ENCODE data around the gene SAMD11. TPM values are rescaled to one million over a fixed set of nuclear protein-coding genes. Genes with fewer than 3 reads are reported as not detected.
"Not testable (repeated sequence)": the region's sequence is repeated elsewhere in the genome, so short reads cannot be mapped to it uniquely, and the experiment has no call there.

Gene SAMD11
- total RNA-seq, 1 donor from 2014 or later = not detected

DNA sequence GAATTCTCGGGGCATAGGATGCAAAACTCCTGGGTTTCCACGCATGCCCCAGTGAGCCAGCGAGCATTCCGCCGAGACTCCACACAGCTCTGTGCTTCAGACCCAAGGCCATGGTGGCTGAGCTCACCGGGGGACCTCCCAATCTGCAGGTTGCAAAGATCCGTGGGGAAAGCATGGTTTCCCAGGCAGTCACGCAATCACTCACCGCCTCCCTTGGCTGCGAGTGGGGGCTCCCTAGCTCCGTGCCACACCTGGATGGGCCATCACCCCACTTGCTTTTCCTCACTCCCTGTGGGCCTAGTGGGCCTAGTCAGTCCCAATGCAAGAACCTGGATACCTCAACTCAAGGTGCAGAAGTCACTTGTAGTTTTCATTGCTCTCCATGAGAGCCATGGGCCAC is 37.0 kb upstream of the SAMD11 start:
- CTCF ChIA-PET = no interaction called here
- intact Hi-C loops (cut with micrococcal nuclease) = no loop called here
- Mint-ChIP-seq H3K4me1 (no peaks in the 10 kb centered on the region), H3K36me3 (ENCODE audit: low read depth) (no peaks in the 10 kb centered on the region), H3K27ac (no peak overlapping the region), H3K27me3 (peaks cover 57% of the 10 kb centered on the region), H3K4me3 (no peak overlapping the region), H3K9me3 (no peaks in the 10 kb centered on the region)
- DNase-seq (no peak), ATAC-seq (ENCODE audit: low read depth) (no peak)
- TF ChIP-seq, protein P1, sequence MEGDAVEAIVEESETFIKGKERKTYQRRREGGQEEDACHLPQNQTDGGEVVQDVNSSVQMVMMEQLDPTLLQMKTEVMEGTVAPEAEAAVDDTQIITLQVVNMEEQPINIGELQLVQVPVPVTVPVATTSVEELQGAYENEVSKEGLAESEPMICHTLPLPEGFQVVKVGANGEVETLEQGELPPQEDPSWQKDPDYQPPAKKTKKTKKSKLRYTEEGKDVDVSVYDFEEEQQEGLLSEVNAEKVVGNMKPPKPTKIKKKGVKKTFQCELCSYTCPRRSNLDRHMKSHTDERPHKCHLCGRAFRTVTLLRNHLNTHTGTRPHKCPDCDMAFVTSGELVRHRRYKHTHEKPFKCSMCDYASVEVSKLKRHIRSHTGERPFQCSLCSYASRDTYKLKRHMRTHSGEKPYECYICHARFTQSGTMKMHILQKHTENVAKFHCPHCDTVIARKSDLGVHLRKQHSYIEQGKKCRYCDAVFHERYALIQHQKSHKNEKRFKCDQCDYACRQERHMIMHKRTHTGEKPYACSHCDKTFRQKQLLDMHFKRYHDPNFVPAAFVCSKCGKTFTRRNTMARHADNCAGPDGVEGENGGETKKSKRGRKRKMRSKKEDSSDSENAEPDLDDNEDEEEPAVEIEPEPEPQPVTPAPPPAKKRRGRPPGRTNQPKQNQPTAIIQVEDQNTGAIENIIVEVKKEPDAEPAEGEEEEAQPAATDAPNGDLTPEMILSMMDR (IDR thresholded peaks at IDR 0.05) = no peak
- POLR2A ChIA-PET = no interaction called here

DNA sequence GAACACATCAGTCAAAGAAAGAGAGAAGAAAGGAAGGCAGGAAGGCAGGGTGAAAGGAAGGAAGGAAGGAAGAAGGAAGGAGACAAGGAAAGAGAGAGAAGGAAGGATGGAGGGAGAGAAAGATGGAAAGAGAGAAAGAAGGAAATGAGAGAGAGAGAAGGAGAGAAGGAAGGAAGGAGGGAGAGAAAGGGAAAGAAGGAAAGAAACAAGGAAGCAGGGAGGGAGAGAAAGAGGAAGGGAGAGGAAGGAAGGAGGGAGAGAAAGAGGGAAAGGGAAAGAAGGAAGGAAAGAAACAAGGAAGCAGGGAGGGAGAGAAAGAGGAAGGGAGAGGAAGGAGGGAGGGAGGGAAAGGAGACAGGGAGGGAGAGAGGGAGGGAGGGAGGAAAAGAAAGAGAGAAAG is 35.4 kb upstream of the SAMD11 start:
- H3K4me3 Mint-ChIP-seq = no peak overlapping the region
- intact Hi-C loops (cut with micrococcal nuclease) = no loop called here
- POLR2A ChIA-PET = no interaction called here

DNA sequence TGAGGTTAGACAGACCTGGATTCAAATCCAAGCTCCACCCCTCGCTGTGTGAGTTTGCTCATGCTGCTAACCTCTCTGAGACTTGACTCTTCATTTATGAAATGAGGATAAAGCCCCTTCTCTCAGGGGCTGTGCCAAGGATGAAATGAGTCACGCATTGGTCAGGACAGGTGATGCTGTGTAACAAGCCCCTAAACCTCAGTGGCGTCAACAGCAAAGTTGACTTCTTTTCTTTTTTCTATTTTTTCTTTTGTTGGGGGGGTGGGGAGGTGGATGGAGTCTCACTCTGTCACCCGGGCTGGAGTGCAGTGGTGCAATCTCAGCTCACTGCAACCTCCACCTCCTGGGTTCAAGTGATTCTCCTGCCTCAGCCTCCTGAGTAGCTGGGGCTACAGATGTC is 33.9 kb upstream of the SAMD11 start:
- H3K4me1 Mint-ChIP-seq; H3K4me3 Mint-ChIP-seq; CTCF ChIA-PET; H3K9me3 Mint-ChIP-seq; DNase-seq; H3K27ac Mint-ChIP-seq; ATAC-seq (ENCODE audit: low read depth); POLR2A ChIA-PET; intact Hi-C loops (cut with micrococcal nuclease); H3K36me3 Mint-ChIP-seq (ENCODE audit: low read depth): not testable (repeated sequence)
- peaks cover 42% of the 10 kb centered on the region for H3K27me3 Mint-ChIP-seq

More for the DNA sequence above, 35.4 kb upstream of the SAMD11 start:
- CTCF ChIA-PET = no interaction called here
- H3K4me1 Mint-ChIP-seq = no peaks in the 10 kb centered on the region
- TF ChIP-seq, protein P1 (IDR thresholded peaks at IDR 0.05) = no peak
- ATAC-seq (ENCODE audit: low read depth) (no peak), DNase-seq (no peak)
- H3K27ac Mint-ChIP-seq = no peak overlapping the region
- peaks cover 53% of the 10 kb centered on the region for H3K27me3 Mint-ChIP-seq
- H3K9me3 Mint-ChIP-seq = no peaks in the 10 kb centered on the region
- H3K36me3 Mint-ChIP-seq (ENCODE audit: low read depth) = no peaks in the 10 kb centered on the region

DNA sequence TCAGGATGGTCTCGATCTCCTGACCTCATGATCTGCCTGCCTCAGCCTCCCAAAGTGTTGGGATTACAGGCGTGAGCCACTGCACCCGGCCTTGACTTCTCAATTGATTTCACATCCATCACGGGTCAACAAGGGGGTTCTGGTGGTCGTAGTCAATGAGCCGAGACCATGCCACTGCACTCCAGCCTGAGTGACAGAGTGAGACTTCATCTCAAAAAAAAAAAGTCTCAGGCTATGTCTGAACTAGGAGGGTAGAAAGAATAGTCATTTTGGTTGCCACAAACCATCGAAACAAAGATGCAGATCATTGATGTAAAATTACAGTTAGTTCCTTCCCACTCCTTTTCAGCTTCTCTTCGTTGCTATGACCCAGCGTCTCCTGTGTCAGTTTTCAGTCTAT is 33.5 kb upstream of the SAMD11 start:
- H3K9me3 Mint-ChIP-seq; DNase-seq; H3K36me3 Mint-ChIP-seq (ENCODE audit: low read depth); H3K4me1 Mint-ChIP-seq; ATAC-seq (ENCODE audit: low read depth); H3K27ac Mint-ChIP-seq; intact Hi-C loops (cut with micrococcal nuclease); CTCF ChIA-PET; H3K4me3 Mint-ChIP-seq; POLR2A ChIA-PET: not testable (repeated sequence)
- peaks cover 39% of the 10 kb centered on the region for H3K27me3 Mint-ChIP-seq

DNA sequence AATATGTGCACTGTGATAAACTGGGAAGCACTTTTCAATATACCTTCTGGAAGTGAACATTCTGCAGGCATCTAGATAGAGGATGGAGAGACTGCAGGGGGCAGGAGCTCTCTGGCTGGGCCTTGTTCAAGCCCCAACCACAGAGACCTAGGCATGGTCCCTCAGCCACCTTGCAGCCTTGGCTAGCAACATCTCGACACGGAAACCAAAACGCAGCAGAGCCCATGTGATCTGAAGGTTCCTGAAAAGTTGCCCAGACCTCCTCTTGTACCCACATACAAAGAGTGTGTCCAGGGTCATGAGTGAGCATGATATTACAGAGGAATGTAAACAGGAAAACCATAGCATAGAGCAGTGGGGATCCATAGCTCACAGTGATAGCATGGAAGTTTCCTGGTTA is 33.1 kb upstream of the SAMD11 start:
- DNase-seq = no peak
- H3K4me3 Mint-ChIP-seq = no peak overlapping the region
- H3K27ac Mint-ChIP-seq = no peak overlapping the region
- no peaks in the 10 kb centered on the region for H3K9me3 Mint-ChIP-seq
- ATAC-seq (ENCODE audit: low read depth) = no peak
- TF ChIP-seq, protein P1 (IDR thresholded peaks at IDR 0.05) = no peak
- ChIA-PET POLR2A (no interaction called here), CTCF (no interaction called here)
- H3K27me3 Mint-ChIP-seq = peaks cover 39% of the 10 kb centered on the region
- H3K4me1 Mint-ChIP-seq = no peaks in the 10 kb centered on the region
- intact Hi-C loops (cut with micrococcal nuclease) = no loop called here
- no peaks in the 10 kb centered on the region for H3K36me3 Mint-ChIP-seq (ENCODE audit: low read depth)

DNA sequence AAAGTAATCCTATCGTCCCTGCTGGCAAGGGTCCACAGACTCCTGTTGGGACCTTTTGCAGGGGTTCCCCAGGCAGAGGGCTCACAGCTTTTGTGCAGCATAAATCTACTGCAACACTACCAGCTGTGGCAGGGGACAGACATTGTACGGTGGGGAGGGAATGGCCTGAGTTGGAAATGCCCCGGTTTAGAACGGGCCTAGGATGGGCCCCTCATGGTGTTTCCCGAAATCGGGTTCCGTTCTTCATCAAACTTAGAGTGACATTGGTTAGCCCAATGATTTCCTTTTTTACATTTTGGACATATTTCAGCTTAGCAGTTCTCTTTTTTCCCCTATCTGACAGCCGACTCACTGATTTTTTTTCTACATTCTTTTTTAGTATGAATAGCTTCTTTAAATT is 26.5 kb upstream of the SAMD11 start:
- no peak for ATAC-seq (ENCODE audit: low read depth)
- H3K4me3 Mint-ChIP-seq = no peak overlapping the region
- no peaks in the 10 kb centered on the region for H3K36me3 Mint-ChIP-seq (ENCODE audit: low read depth)
- no peak for DNase-seq
- TF ChIP-seq, protein P1 (IDR thresholded peaks at IDR 0.05) = no peak
- CTCF ChIA-PET = interaction anchor here (1.2 kb wide), 1 partner anchor 79 kb away, joined by 3 read pairs; no protein-coding TSS in a partner anchor
- H3K4me1 Mint-ChIP-seq = peaks cover 5% of the 10 kb centered on the region
- no peak overlapping the region for H3K27ac Mint-ChIP-seq
- POLR2A ChIA-PET = no interaction called here
- H3K27me3 Mint-ChIP-seq = peaks cover 43% of the 10 kb centered on the region
- intact Hi-C loops (cut with micrococcal nuclease) = no loop called here
- H3K9me3 Mint-ChIP-seq = no peaks in the 10 kb centered on the region

DNA sequence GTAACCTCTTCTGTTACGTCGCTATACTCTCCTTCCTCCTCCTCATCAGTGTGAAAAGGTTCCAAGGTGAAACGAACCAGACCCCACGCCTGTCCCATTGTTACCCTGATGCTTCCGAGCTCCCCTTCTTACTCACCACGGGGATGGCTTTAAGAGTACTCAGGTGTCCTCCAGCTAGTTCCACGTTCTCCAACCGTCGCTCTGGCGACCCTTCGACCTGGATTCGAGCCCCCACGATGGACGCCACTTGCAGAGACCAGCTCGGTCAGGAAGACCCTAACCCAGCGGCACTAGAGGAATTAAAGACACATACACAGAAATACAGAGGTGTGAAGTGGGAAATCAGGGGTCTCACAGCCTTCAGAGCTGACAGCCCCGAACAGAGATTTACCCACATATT is 25.8 kb upstream of the SAMD11 start:
- intact Hi-C loops (cut with micrococcal nuclease); H3K36me3 Mint-ChIP-seq (ENCODE audit: low read depth); H3K27ac Mint-ChIP-seq; H3K4me3 Mint-ChIP-seq; H3K4me1 Mint-ChIP-seq; ATAC-seq (ENCODE audit: low read depth); DNase-seq; POLR2A ChIA-PET; H3K9me3 Mint-ChIP-seq: not testable (repeated sequence)
- CTCF ChIA-PET = interaction anchor here (1.2 kb wide), 1 partner anchor 78 kb away, joined by 3 read pairs; no protein-coding TSS in a partner anchor
- peaks cover 43% of the 10 kb centered on the region for H3K27me3 Mint-ChIP-seq
